Body of pancreas (tissue), 4 donors: ENCODE measurements around the gene BLZF1. TPM values are rescaled to one million over a fixed set of nuclear protein-coding genes. Genes with fewer than 3 reads are reported as not detected.

Source experiments
- ATAC-seq: fragments of 150-250 bp; one replicate; pipeline ENCODE4 v1.9.1; 2016
- DNase-seq, 4 donors: peaks; one replicate each; pipeline ENCODE4 v3.0.0-alpha.2; 2019
- H3K27ac ChIP-seq, 4 donors: fragments of 200-600 bp; sonication (generic); 1 replicate in 3 of 4; 2 replicates in 1 of 4; pipeline versions ENCODE4 v1.5.1 to v1.6.1; 2016 to 2019; ENCODE audit warnings: mild to moderate bottlenecking in 1 of 4, mixed read lengths in 1 of 4, moderate library complexity in 1 of 4
- H3K27me3 ChIP-seq, 2 donors: fragments of 200-600 bp; sonication (generic); one replicate each; pipeline ENCODE4 v1.6.0; 2016; ENCODE audit warnings: mild to moderate bottlenecking in 1 of 2
- H3K36me3 ChIP-seq, 2 donors: fragments of 200-600 bp; sonication (generic); replicated peaks in 1 of 2; 2 replicates each; pipeline ENCODE4 v1.5.1; 2016; ENCODE audit warnings: low read depth in 2 of 2; ENCODE audit not compliant: insufficient read depth in 1 of 2
- H3K4me1 ChIP-seq: fragments of 200-600 bp; sonication (generic); one replicate; pipeline ENCODE4 v1.6.0; 2016
- H3K4me3 ChIP-seq, 2 donors: fragments of 200-600 bp; sonication (generic); 1 replicate in 1 of 2; 2 replicates in 1 of 2; pipeline ENCODE4 v1.5.1; 2016 to 2019
- H3K9me3 ChIP-seq, 3 donors: fragments of 200-600 bp; sonication (generic); 1 replicate in 2 of 3; 2 replicates in 1 of 3; pipeline ENCODE4 v1.5.1; 2016
- CTCF ChIP-seq, 7 experiments: fragments of 450-650 bp in 4 of 7; fragments of 200-600 bp in 3 of 7; sonication (generic) in 3 of 7; IDR thresholded peaks; one replicate each; pipeline ENCODE4 v1.5.1; 2016 to 2019; ENCODE audit warnings: antibody characterized with exemption in 7 of 7
- POLR2A ChIP-seq, 3 donors: fragments of 450-650 bp; IDR thresholded peaks; one replicate each; pipeline ENCODE4 v1.6.1; 2016; ENCODE audit warnings: antibody characterized with exemption in 3 of 3, mild to moderate bottlenecking in 2 of 3
- WGBS, 2 donors: methylation state at CpG; one replicate each; pipeline ENCODE4 v1.1.5; 2017; 5-methylcytosine and 5-hydroxymethylcytosine counted together
- intact Hi-C: fragments of 100-400 bp; cut with DNase I; formaldehyde crosslinking; loops from one replicate; pipeline ENCODE4 v1.15.1; 2023
- total RNA-seq, 2 donors: library from RNA; depleted of rRNA; stranded (reverse); fragments of >200 nt; gene quantifications; one replicate each; pipeline ENCODE4 v1.1.0, GENCODE V29; 2016

Gene BLZF1
- total RNA-seq, 2 donors from 2014 or later: 11.5 to 15.0 TPM

GRCh38 chr1:169414952-169415351, 47.0 kb downstream of the BLZF1 start:
- 84 to 88% methylated on average over 2 of the region's 2 CpGs for WGBS, 2 donors
- TF ChIP-seq POLR2A (IDR thresholded peaks at IDR 0.05): no peak
- TF ChIP-seq CTCF (IDR thresholded peaks at IDR 0.05): no peak
- intact Hi-C loops: no loop called here

DNA sequence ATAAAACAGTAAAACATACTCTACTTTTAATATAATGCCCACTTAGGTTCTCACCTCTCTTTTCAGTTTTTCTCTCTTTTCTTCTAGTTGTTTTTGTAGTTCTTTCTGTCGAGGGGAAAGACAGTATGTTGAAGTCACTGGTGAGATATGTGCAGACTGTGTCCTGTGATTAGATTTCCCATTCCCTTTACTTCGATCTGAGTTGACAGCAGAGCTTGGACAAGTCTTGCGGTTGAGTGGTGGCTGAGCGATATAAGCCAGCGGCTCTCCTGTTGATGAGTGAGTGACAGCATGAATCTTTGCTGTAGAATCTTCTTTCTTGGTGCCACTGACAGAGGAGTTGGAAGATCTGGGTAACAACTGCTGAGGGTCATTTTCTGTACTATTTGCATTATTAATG, 53.3 kb downstream of the BLZF1 start:
- ATAC-seq: no peak
- DNase-seq: no peak
- TF ChIP-seq CTCF (IDR thresholded peaks at IDR 0.05) (no peak), POLR2A (IDR thresholded peaks at IDR 0.05) (no peak)
- H3K36me3 ChIP-seq: no peaks in the 10 kb centered on the region
- H3K4me1 ChIP-seq: no peaks in the 10 kb centered on the region
- no peak overlapping the region for H3K27ac ChIP-seq
- H3K9me3 ChIP-seq: no peaks in the 10 kb centered on the region
- WGBS, 2 donors: 76 to 80% methylated on average over 5 of the region's 5 CpGs
- H3K4me3 ChIP-seq: no peak overlapping the region
- no peaks in the 10 kb centered on the region for H3K27me3 ChIP-seq
- intact Hi-C loops: no loop called here

More at GRCh38 chr1:169414952-169415351, 47.0 kb downstream of the BLZF1 start:
- H3K9me3 ChIP-seq: no peaks in the 10 kb centered on the region
- no peak overlapping the region for H3K27ac ChIP-seq
- DNase-seq (no peak), ATAC-seq (no peak)
- H3K27me3 ChIP-seq: no peaks in the 10 kb centered on the region
- H3K4me1 ChIP-seq: no peaks in the 10 kb centered on the region
- H3K4me3 ChIP-seq: no peak overlapping the region
- no peaks in the 10 kb centered on the region for H3K36me3 ChIP-seq

DNA sequence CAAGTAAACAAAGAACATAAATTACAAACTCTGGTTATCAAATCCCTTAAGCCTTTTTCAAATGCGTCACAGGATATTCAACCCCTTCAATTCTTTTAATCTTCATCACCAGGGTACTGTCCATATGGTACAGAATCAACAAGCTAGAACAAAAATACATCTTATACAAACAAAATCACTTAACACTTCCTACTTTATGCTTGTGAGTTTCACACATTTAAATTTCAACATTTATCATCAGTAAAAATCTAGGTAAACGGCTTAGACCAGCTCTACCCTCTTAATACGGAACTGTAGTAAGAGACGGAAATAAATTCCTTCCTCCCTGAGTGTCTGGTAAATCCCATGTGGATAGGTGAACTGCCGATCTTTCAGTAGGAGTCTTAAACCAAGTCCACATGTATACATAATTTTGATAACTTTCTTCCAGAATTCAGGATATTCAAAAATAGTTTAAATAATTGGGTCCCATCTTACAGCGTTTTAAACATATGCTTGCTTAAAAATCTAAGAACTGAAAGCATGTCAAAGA, 58.2 kb downstream of the BLZF1 start:
- Histone ChIP-seq H3K36me3 (no peaks in the 10 kb centered on the region), H3K9me3 (no peaks in the 10 kb centered on the region), H3K27ac (no peak overlapping the region), H3K4me3 (no peak overlapping the region), H3K27me3 (no peaks in the 10 kb centered on the region), H3K4me1 (peaks cover 9% of the 10 kb centered on the region)
- TF ChIP-seq POLR2A (IDR thresholded peaks at IDR 0.05) (no peak), CTCF (IDR thresholded peaks at IDR 0.05) (no peak)
- intact Hi-C loops: no loop called here
- ATAC-seq (no peak), DNase-seq (no peak)
- 63 to 70% methylated on average over 6 of the region's 6 CpGs for WGBS, 2 donors

DNA sequence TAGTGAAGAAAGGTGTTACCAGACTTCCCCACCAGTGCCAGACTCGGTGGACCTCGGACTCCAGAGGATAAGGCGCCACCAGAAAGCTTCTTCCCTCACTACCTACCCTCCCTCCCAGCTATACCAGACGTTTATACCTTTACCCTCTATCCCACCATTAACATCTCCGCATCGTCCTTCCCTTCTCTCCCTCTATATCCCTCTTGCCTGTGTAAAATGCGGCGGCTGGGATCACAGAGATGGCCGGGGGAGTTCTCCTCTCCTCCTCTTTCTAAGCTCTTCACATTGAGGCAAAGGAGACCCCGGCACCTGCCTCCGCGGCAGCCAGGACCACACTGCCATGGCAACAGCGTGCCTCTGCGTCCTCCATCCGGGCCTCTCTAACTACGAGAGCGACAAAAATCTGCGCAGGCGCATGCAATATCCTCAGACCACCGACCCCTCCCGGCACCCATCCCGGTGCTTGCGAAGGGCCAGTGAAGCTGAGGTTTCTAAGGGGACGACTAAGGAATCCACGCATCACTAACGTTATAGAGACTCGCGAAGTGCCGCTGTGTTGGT, 59.2 kb downstream of the BLZF1 start, which contains the start of gene CCDC181:
CCDC181 (minus strand) TSS at position 394 of the 561 bp plus-strand sequence. CDS start 2,547 bp downstream, outside the sequence.
- Histone ChIP-seq H3K36me3 (no peaks in the 10 kb centered on the region), H3K4me1 (peaks cover 9% of the 10 kb centered on the region), H3K27me3 (no peaks in the 10 kb centered on the region), H3K27ac (no peak within 1 kb of the TSS), H3K4me3 (peak within 1 kb of the TSS in 1 of 2 donors; percentile 42), H3K9me3 (peaks cover 0 to under 1% (median 0%) of the 10 kb centered on the region in 3 donors)
- TF ChIP-seq POLR2A (IDR thresholded peaks at IDR 0.05) (peak in 2 of 3 donors; percentile 8), CTCF (IDR thresholded peaks at IDR 0.05) (no peak)
- ATAC-seq (peak; percentile 75), DNase-seq (peak; percentile 56 to 76 (median 70))
- WGBS, 2 donors: 1% methylated on average over 26 to 29 of the region's 29 CpGs
- intact Hi-C loops: no loop called here

Other genes starting within 250 kb of the BLZF1 start
- gene NME7, start 398 bp upstream of the BLZF1 start, total RNA-seq: 10 to 100 TPM in 1 of 2 donors, 1 to 10 TPM in 1; 8.9 to 23.9 TPM
- gene CCDC181, start 59.3 kb downstream of the BLZF1 start, total RNA-seq: 1 to 10 TPM; 4.2 to 8.2 TPM
- gene SLC19A2, start 117.7 kb downstream of the BLZF1 start, total RNA-seq: 10 to 100 TPM; 15.0 to 18.1 TPM
- 1 to 10 TPM in 1 of 2 donors, under 1 TPM in 1; 0.33 to 4.2 TPM for gene F5, start 218.3 kb downstream of the BLZF1 start, total RNA-seq